GM12875 (cell line): ENCODE results near the gene CASP10.

Source experiments
- H3K4me3 ChIP-seq: one replicate; pipeline ENCODE4 v1.5.1; 2011; ENCODE audit warnings: low read depth, low read length, control low read depth
- CTCF ChIP-seq: IDR thresholded peaks from 2 replicates; pipeline ENCODE4 v1.5.1; 2011; ENCODE audit warnings: low read depth, mild to moderate bottlenecking, control low read depth, inconsistent platforms, low read length, moderate library complexity, borderline replicate concordance; ENCODE audit not compliant: insufficient read depth

Gene CASP10

GRCh38 chr2:201215963-201216362 lies 33.0 kb downstream of the CASP10 start:
- no peak for TF ChIP-seq CTCF

DNA sequence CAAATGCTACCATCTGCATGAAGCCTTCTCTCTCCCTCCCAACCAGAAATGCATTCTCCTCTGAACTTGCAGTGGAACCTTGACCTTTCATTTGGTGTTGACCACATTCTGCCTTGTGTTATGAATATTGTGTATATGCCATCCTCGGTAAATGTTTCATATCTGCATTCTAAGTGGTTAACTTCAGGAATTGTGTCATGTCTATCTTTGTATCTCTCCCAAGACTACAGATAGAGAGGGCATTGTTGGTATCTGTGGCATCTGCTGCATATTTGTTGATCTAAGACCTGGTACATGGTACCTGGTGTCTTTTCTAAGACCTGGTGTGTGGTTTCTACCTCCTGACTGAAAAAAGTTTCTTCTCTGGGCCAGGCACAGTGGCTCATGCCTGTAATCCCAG lies 34.0 kb downstream of the CASP10 start:
- H3K4me3 ChIP-seq = no peak overlapping the region
- no peak for TF ChIP-seq CTCF

More at GRCh38 chr2:201215963-201216362, 33.0 kb downstream of the CASP10 start:
- no peak overlapping the region for H3K4me3 ChIP-seq

DNA sequence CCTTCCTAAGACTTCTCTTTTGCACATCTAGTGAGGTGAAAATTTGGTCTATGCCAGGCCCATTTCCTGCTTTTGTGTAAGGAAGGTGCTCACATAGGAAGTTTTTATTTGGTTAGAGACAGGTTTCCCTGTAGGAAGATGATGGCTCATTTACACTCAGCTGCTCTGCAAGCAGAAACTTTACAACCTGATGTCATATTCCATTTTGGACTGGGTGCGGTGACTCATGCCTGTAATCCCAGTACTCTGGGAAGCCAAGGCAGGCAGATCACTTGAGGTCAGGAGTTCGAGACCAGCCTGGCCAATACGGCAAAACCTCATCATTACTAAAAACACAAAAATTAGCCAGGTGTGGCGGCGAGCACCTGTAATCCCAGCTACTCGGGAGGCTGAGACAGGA lies 35.8 kb downstream of the CASP10 start:
- no peak for TF ChIP-seq CTCF
- H3K4me3 ChIP-seq = no peak overlapping the region

GRCh38 chr2:201219328-201220096 lies 36.6 kb downstream of the CASP10 start:
- no peak for TF ChIP-seq CTCF

DNA sequence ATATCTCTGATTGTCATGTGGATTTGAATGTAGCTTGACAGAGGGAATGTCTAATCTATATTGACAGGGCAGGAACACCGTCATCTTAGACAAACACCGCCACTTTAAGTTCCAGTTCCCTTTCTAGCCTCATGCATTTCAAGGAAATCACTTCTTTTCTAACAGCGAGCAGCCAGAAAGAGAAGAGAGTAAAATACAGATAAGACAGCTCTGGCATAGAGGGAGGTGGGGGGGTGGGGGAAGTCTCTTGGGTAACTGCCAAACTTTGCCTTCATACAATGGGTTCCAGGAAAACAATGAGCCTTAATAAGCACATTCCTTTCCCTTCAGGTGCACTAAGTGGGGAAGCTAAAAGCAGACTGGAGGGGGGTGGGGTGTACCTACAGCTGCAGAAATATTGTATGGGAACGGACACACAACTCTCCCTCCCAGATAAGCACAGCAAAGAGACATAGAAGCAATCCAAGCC lies 37.2 kb downstream of the CASP10 start:
- TF ChIP-seq CTCF = no peak
- H3K4me3 ChIP-seq = no peak overlapping the region

More at GRCh38 chr2:201219328-201220096, 36.6 kb downstream of the CASP10 start:
- no peak overlapping the region for H3K4me3 ChIP-seq

GRCh38 chr2:201223089-201224073 lies 40.4 kb downstream of the CASP10 start:
- H3K4me3 ChIP-seq = no peak overlapping the region
- no peak for TF ChIP-seq CTCF
